GM18508 (cell line): ENCODE results near the gene MORF4L1.
"Not testable (repeated sequence)": the region's sequence is repeated elsewhere in the genome, so short reads cannot be mapped to it uniquely, and the experiment has no call there.

Source experiments
- ATAC-seq: cut with Tn5 transposase; IDR thresholded peaks from one replicate; pipeline ENCODE4 v1.9.1; 2021; ENCODE audit warnings: moderate number of reproducible peaks; ENCODE audit not compliant: insufficient read depth, unreplicated experiment

Gene MORF4L1

GRCh38 chr15:78923480-78924360 is 51.0 kb downstream of the MORF4L1 start:
- ATAC-seq: no peak

- no peak for ATAC-seq
Measured at GRCh38 chr15:78925076-78925624, 52.5 kb downstream of the MORF4L1 start.

- ATAC-seq: no peak
Measured at GRCh38 chr15:78925956-78926743, 53.5 kb downstream of the MORF4L1 start.

GRCh38 chr15:78927077-78927790 is 54.5 kb downstream of the MORF4L1 start:
- ATAC-seq: no peak

GRCh38 chr15:78928176-78928575 is 55.5 kb downstream of the MORF4L1 start:
- not testable (repeated sequence) for ATAC-seq

GRCh38 chr15:78928616-78929093 is 56.0 kb downstream of the MORF4L1 start:
- ATAC-seq: no peak

GRCh38 chr15:78929536-78930264 is 57.0 kb downstream of the MORF4L1 start:
- no peak for ATAC-seq

GRCh38 chr15:78930577-78931388 is 58.1 kb downstream of the MORF4L1 start:
- no peak for ATAC-seq

- ATAC-seq: no peak
Measured at GRCh38 chr15:78931439-78932257, 59.0 kb downstream of the MORF4L1 start.

GRCh38 chr15:78932258-78932808 is 59.6 kb downstream of the MORF4L1 start:
- no peak for ATAC-seq

GRCh38 chr15:78933187-78933822 is 60.6 kb downstream of the MORF4L1 start:
- ATAC-seq: no peak

GRCh38 chr15:78933823-78934654 is 61.3 kb downstream of the MORF4L1 start:
- no peak for ATAC-seq

GRCh38 chr15:78934655-78935023 is 61.9 kb downstream of the MORF4L1 start:
- no peak for ATAC-seq

- ATAC-seq: no peak
Measured at GRCh38 chr15:78937132-78937739, 64.5 kb downstream of the MORF4L1 start.

GRCh38 chr15:78938658-78939488 is 66.2 kb downstream of the MORF4L1 start:
- peak; percentile 42 for ATAC-seq
